ENCODE measurements around the gene LYPLAL1. TPM values are rescaled to one million over a fixed set of nuclear protein-coding genes. Genes with fewer than 3 reads are reported as not detected.

Gene LYPLAL1
- total RNA-seq, 1 experiment from 2014 or later, result 21.3 TPM

- no peak overlapping the region for H3K9ac ChIP-seq (ENCODE audit: low read length)
These were observed 43.2 kb upstream of the LYPLAL1 start for GRCh38 chr1:219130366-219130935.

GRCh38 chr1:219132939-219133338 is 40.7 kb upstream of the LYPLAL1 start:
- H4K20me1 ChIP-seq (ENCODE audit: low read length), result no peaks in the 10 kb centered on the region
- no peaks in the 10 kb centered on the region for H3K79me2 ChIP-seq (ENCODE audit: low read length)
- H3K36me3 ChIP-seq (ENCODE audit: low read depth, low read length), result no peaks in the 10 kb centered on the region
- H2AFZ ChIP-seq (ENCODE audit: low read length), result no peak overlapping the region
- no peaks in the 10 kb centered on the region for H3F3A ChIP-seq (ENCODE audit: low read length, unreplicated experiment)
- ChIA-PET POLR2A (ENCODE audit: unreplicated experiment) (no interaction called here), CTCF (no interaction called here)
- no peak overlapping the region for H3K27ac ChIP-seq (ENCODE audit: low read length)
- H3K4me1 ChIP-seq (ENCODE audit: insufficient read depth, low read length), result peaks cover 8% of the 10 kb centered on the region
- intact Hi-C loops (cut with micrococcal nuclease), result no loop called here
- H3K4me2 ChIP-seq (ENCODE audit: low read length), result no peak overlapping the region
- H3K27me3 ChIP-seq (ENCODE audit: low read length), result no peaks in the 10 kb centered on the region
- no peaks in the 10 kb centered on the region for H3K9me2 ChIP-seq (replicated peaks; ENCODE audit: low read length)
- no peak overlapping the region for H3K9ac ChIP-seq (ENCODE audit: low read length)
- no TSS peak for BruUV-seq (replicated peaks)
- no peaks in the 10 kb centered on the region for H3K9me3 ChIP-seq (ENCODE audit: low read length)
- no peak for DNase-seq
- no peak for ATAC-seq
- TF ChIP-seq EZH2phosphoT487 (IDR thresholded peaks at IDR 0.05; ENCODE audit: borderline replicate concordance, low read length) (no peak), CTCF (conservative IDR thresholded peaks at IDR 0.05; ENCODE audit: low read depth, low read length) (no peak), EZH2 (IDR thresholded peaks at IDR 0.05; ENCODE audit: low read length, unreplicated experiment) (no peak)
- no peak overlapping the region for H3K4me3 ChIP-seq (ENCODE audit: low read length)

More at GRCh38 chr1:219130366-219130935, 43.2 kb upstream of the LYPLAL1 start:
- Histone ChIP-seq H3K4me3 (ENCODE audit: low read length) (no peak overlapping the region), H3F3A (ENCODE audit: low read length, unreplicated experiment) (no peaks in the 10 kb centered on the region), H3K27me3 (ENCODE audit: low read length) (no peaks in the 10 kb centered on the region), H3K4me2 (ENCODE audit: low read length) (no peak overlapping the region), H3K9me2 (replicated peaks; ENCODE audit: low read length) (no peaks in the 10 kb centered on the region), H4K20me1 (ENCODE audit: low read length) (no peaks in the 10 kb centered on the region), H3K79me2 (ENCODE audit: low read length) (no peaks in the 10 kb centered on the region), H3K4me1 (ENCODE audit: insufficient read depth, low read length) (peaks cover 8% of the 10 kb centered on the region), H3K9me3 (ENCODE audit: low read length) (no peaks in the 10 kb centered on the region), H3K36me3 (ENCODE audit: low read depth, low read length) (no peaks in the 10 kb centered on the region), H2AFZ (ENCODE audit: low read length) (no peak overlapping the region), H3K27ac (ENCODE audit: low read length) (no peak overlapping the region)
- TF ChIP-seq CTCF (conservative IDR thresholded peaks at IDR 0.05; ENCODE audit: low read depth, low read length) (no peak), EZH2phosphoT487 (IDR thresholded peaks at IDR 0.05; ENCODE audit: borderline replicate concordance, low read length) (no peak), EZH2 (IDR thresholded peaks at IDR 0.05; ENCODE audit: low read length, unreplicated experiment) (no peak)
- ChIA-PET CTCF (no interaction called here), POLR2A (ENCODE audit: unreplicated experiment) (interaction anchor here (0.5 to 0.7 kb wide), 2 partner anchors 54 to 1658 kb away, joined by 3 to 5 read pairs; no protein-coding TSS in a partner anchor)
- no TSS peak for BruUV-seq (replicated peaks)
- intact Hi-C loops (cut with micrococcal nuclease), result no loop called here
- no peak for ATAC-seq
- no peak for DNase-seq

GRCh38 chr1:219138747-219139146 is 34.9 kb upstream of the LYPLAL1 start:
- Histone ChIP-seq H4K20me1 (ENCODE audit: low read length) (no peaks in the 10 kb centered on the region), H3K9ac (ENCODE audit: low read length) (no peak overlapping the region), H3K9me3 (ENCODE audit: low read length) (no peaks in the 10 kb centered on the region), H3K4me3 (ENCODE audit: low read length) (no peak overlapping the region), H3K27me3 (ENCODE audit: low read length) (no peaks in the 10 kb centered on the region), H3K36me3 (ENCODE audit: low read depth, low read length) (no peaks in the 10 kb centered on the region), H2AFZ (ENCODE audit: low read length) (no peak overlapping the region), H3K9me2 (replicated peaks; ENCODE audit: low read length) (no peaks in the 10 kb centered on the region), H3K79me2 (ENCODE audit: low read length) (no peaks in the 10 kb centered on the region), H3K4me1 (ENCODE audit: insufficient read depth, low read length) (peaks cover 6% of the 10 kb centered on the region), H3K27ac (ENCODE audit: low read length) (no peak overlapping the region), H3K4me2 (ENCODE audit: low read length) (no peak overlapping the region), H3F3A (ENCODE audit: low read length, unreplicated experiment) (no peaks in the 10 kb centered on the region)
- no peak for TF ChIP-seq EZH2 (IDR thresholded peaks at IDR 0.05; ENCODE audit: low read length, unreplicated experiment)
- no peak for TF ChIP-seq EZH2phosphoT487 (IDR thresholded peaks at IDR 0.05; ENCODE audit: borderline replicate concordance, low read length)
- TF ChIP-seq CTCF (conservative IDR thresholded peaks at IDR 0.05; ENCODE audit: low read depth, low read length), result no peak
- intact Hi-C loops (cut with micrococcal nuclease), result no loop called here
- no TSS peak for BruUV-seq (replicated peaks)
- ChIA-PET CTCF (no interaction called here), POLR2A (ENCODE audit: unreplicated experiment) (no interaction called here)
- DNase-seq, result no peak
- ATAC-seq, result no peak

All from PC-3 (cell line).